Left ventricle myocardium inferior (tissue), 1 donor: ENCODE results near the gene MAML3. TPM values are rescaled to one million over a fixed set of nuclear protein-coding genes. Genes with fewer than 3 reads are reported as not detected.

Experiments
- DNase-seq: peaks from one replicate; pipeline ENCODE4 v3.0.0-alpha.2; 2020
- H3K27ac ChIP-seq: fragments of 200-600 bp; replicated peaks from 2 replicates; pipeline ENCODE4 v1.8.0; 2021
- H3K27me3 ChIP-seq: fragments of 200-600 bp; 2 replicates; pipeline ENCODE4 v1.8.0; 2021; ENCODE audit warnings: low read depth
- H3K36me3 ChIP-seq: fragments of 200-600 bp; 2 replicates; pipeline ENCODE4 v1.8.0; 2021
- H3K4me1 ChIP-seq: fragments of 200-600 bp; 2 replicates; pipeline ENCODE4 v1.8.0; 2021
- H3K4me3 ChIP-seq: fragments of 200-600 bp; 2 replicates; pipeline ENCODE4 v1.8.0; 2021; ENCODE audit warnings: mild to moderate bottlenecking, moderate library complexity
- H3K9me3 ChIP-seq: fragments of 200-600 bp; replicated peaks from 2 replicates; pipeline ENCODE4 v1.8.0; 2021
- CTCF ChIP-seq: fragments of 200-600 bp; IDR thresholded peaks from 2 replicates; pipeline ENCODE4 v1.8.0; 2021; ENCODE audit warnings: antibody characterized with exemption, mild to moderate bottlenecking, borderline replicate concordance
- intact Hi-C: fragments of 100-400 bp; cut with micrococcal nuclease; formaldehyde crosslinking; loops from one replicate; pipeline ENCODE4 v1.11.0; 2022
- total RNA-seq: library from RNA; stranded (reverse); fragmentation: NEBNext Ultra II Directional; extraction: Animal tissue kit (Norgen Biotek cat#: 25700); gene quantifications from one replicate; pipeline ENCODE4 v1.2.1, GENCODE V29; 2021
- donor health status: DM: no; HTN: yes; CAD: no; lungs with severe emphysema.

The MAML3 gene
- total RNA-seq, 1 donor from 2014 or later = 2.6 TPM

GRCh38 chr4:140047786-140048185 lies 106.2 kb downstream of the MAML3 start:
- no peaks in the 10 kb centered on the region for H3K27me3 ChIP-seq
- intact Hi-C loops = no loop called here
- no peaks in the 10 kb centered on the region for H3K9me3 ChIP-seq
- no peak for TF ChIP-seq CTCF
- H3K27ac ChIP-seq = peak overlapping the region; percentile 64
- H3K4me3 ChIP-seq = no peak overlapping the region
- no peak for DNase-seq
- H3K36me3 ChIP-seq = no peaks in the 10 kb centered on the region
- peaks cover 44% of the 10 kb centered on the region for H3K4me1 ChIP-seq

- DNase-seq = peak; percentile 66
These were observed 106.9 kb downstream of the MAML3 start for GRCh38 chr4:140047017-140047640.

GRCh38 chr4:140046543-140046942 lies 107.4 kb downstream of the MAML3 start:
- no peaks in the 10 kb centered on the region for H3K9me3 ChIP-seq
- no peaks in the 10 kb centered on the region for H3K27me3 ChIP-seq
- intact Hi-C loops = no loop called here
- DNase-seq = no peak
- no peak overlapping the region for H3K4me3 ChIP-seq
- TF ChIP-seq CTCF = no peak
- no peaks in the 10 kb centered on the region for H3K36me3 ChIP-seq
- H3K4me1 ChIP-seq = peaks cover 44% of the 10 kb centered on the region
- H3K27ac ChIP-seq = no peak overlapping the region

More at GRCh38 chr4:140047017-140047640, 106.9 kb downstream of the MAML3 start:
- intact Hi-C loops = no loop called here
- Histone ChIP-seq H3K4me1 (peaks cover 44% of the 10 kb centered on the region), H3K27me3 (no peaks in the 10 kb centered on the region), H3K27ac (peak overlapping the region; percentile 64), H3K9me3 (no peaks in the 10 kb centered on the region), H3K36me3 (no peaks in the 10 kb centered on the region), H3K4me3 (no peak overlapping the region)
- no peak for TF ChIP-seq CTCF

- no peak for TF ChIP-seq CTCF
- H3K27ac ChIP-seq = no peak overlapping the region
- peaks cover 44% of the 10 kb centered on the region for H3K4me1 ChIP-seq
- no peaks in the 10 kb centered on the region for H3K36me3 ChIP-seq
- H3K4me3 ChIP-seq = no peak overlapping the region
- DNase-seq = no peak
- no peaks in the 10 kb centered on the region for H3K27me3 ChIP-seq
- intact Hi-C loops = no loop called here
- no peaks in the 10 kb centered on the region for H3K9me3 ChIP-seq
These were observed 108.0 kb downstream of the MAML3 start for GRCh38 chr4:140046016-140046415.

GRCh38 chr4:140044337-140044902 lies 109.6 kb downstream of the MAML3 start:
- Histone ChIP-seq H3K36me3 (no peaks in the 10 kb centered on the region), H3K4me3 (no peak overlapping the region), H3K27me3 (no peaks in the 10 kb centered on the region), H3K4me1 (peaks cover 33% of the 10 kb centered on the region), H3K9me3 (no peaks in the 10 kb centered on the region), H3K27ac (no peak overlapping the region)
- DNase-seq = no peak
- TF ChIP-seq CTCF = no peak
- intact Hi-C loops = no loop called here
